Upper lobe of left lung (tissue), 6 donors: ENCODE data around the gene COLEC11. TPM values are rescaled to one million over a fixed set of nuclear protein-coding genes. Genes with fewer than 3 reads are reported as not detected.

Experiments used
- ATAC-seq, 2 donors: fragments of 200-7000 bp; cut with Tn5 transposase; one replicate each; pipeline ENCODE4 v1.9.1; 2022; ENCODE audit warnings: mild to moderate bottlenecking in 2 of 2, moderate library complexity in 2 of 2; ENCODE audit not compliant: low FRiP score in 2 of 2
- DNase-seq, 2 donors: peaks; one replicate each; pipeline ENCODE4 v3.0.0-alpha.2; 2019 to 2020
- H3K27ac ChIP-seq, 4 donors: fragments of 200-600 bp; sonication (generic); one replicate each; pipeline ENCODE4 v1.5.1; 2016 to 2019
- H3K27me3 ChIP-seq, 4 donors: fragments of 200-600 bp; sonication (generic); one replicate each; pipeline ENCODE4 v1.5.1; 2017 to 2019
- H3K36me3 ChIP-seq, 4 donors: fragments of 200-600 bp; sonication (generic); one replicate each; pipeline ENCODE4 v1.5.1; 2016 to 2019
- H3K4me1 ChIP-seq, 4 donors: fragments of 200-600 bp; sonication (generic); one replicate each; pipeline ENCODE4 v1.5.1; 2018 to 2019
- H3K4me3 ChIP-seq, 4 donors: fragments of 200-600 bp; sonication (generic); one replicate each; pipeline ENCODE4 v1.5.1; 2017 to 2019; ENCODE audit warnings: mild to moderate bottlenecking in 2 of 4, moderate library complexity in 1 of 4
- H3K9me3 ChIP-seq, 4 donors: fragments of 200-600 bp; sonication (generic); one replicate each; pipeline ENCODE4 v1.5.1; 2018 to 2019
- CTCF ChIP-seq, 6 experiments: fragments of 450-650 bp in 4 of 6; fragments of 200-600 bp in 2 of 6; sonication (generic) in 2 of 6; IDR thresholded peaks; one replicate each; pipeline ENCODE4 v1.5.1; 2016 to 2019; ENCODE audit warnings: antibody characterized with exemption in 6 of 6
- EP300 ChIP-seq, 4 donors: sonication (generic); formaldehyde crosslinking; IDR thresholded peaks; one replicate each; pipeline ENCODE4 v1.5.1; 2017; ENCODE audit warnings: antibody characterized with exemption in 4 of 4, control low read depth in 2 of 4
- POLR2A ChIP-seq, 4 donors: fragments of 450-650 bp; IDR thresholded peaks; one replicate each; pipeline ENCODE4 v1.5.1; 2016 to 2017; ENCODE audit warnings: antibody characterized with exemption in 4 of 4, mild to moderate bottlenecking in 2 of 4
- POLR2AphosphoS5 ChIP-seq, 2 donors: sonication (generic); formaldehyde crosslinking; IDR thresholded peaks; one replicate each; pipeline ENCODE4 v1.5.1; 2017; ENCODE audit warnings: antibody characterized with exemption in 2 of 2
- WGBS, 2 donors: methylation state at CpG; one replicate each; pipeline ENCODE4 v1.1.5; 2017 to 2018; 5-methylcytosine and 5-hydroxymethylcytosine counted together
- total RNA-seq, 6 donors: library from RNA; depleted of rRNA in 4 of 6; stranded (reverse); fragments of >200 nt in 4 of 6; gene quantifications; one replicate each; pipeline versions ENCODE4 v1.1.0 to v1.2.1, GENCODE V29; 2016 to 2021
- donor health status: DM: no; HTN: no; CAD: no; lungs with moderate emphysema.
- donor health status: DM: no; HTN: yes; CAD: no; lungs with severe emphysema.

COLEC11 gene
- total RNA-seq, 6 donors from 2014 or later = 0.79 to 2.3 (median 1.3) TPM; not detected in 1

DNA sequence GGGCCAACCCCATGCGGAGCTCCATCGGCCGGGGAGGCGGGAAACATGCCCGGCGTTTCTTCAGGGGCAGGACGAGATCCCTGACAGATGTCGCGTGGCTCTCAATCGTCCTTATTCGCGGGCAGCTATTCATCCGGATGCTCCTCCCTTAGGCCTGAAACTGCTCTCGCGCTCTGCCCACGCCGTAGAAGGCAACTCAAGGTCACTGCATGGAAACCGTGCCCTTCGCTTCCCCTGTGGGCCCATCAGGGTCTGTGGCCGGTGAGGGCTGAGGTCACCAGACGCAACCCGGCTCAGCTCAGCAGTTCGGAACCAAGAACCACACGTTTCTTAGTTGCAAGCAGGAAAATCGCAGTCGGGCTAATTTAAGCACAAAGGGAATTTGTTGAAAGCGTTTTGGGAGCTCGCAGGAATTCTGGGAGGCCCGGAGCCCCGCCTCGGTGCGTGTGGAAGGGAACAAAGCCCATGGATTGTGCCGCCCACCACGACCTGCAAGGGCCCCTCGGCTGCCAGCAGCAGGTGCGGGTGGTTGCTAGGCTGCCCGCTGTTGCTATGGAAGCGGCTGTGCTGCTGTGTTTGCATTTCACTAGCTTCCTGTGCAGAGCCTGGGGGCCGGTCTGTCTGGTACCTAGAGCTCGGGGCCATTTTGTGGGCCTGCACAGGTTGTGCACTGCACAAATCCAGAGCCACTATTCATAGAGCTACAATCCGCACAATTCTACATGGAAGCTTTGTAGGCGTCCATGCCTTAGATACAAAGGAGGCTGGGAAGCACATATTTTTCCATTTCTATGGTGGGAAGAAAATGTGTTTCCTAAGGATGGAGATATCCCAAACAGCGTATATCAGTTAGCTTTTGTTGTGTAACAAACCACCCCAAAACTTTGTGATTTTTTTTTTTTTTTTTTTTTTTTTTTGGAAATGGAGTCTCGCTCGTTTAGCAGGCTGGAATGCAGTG lies 57.1 kb downstream of the COLEC11 start:
- peak; percentile 24 to 59 for ATAC-seq
- no peak for TF ChIP-seq EP300 (IDR thresholded peaks at IDR 0.05)
- TF ChIP-seq CTCF (IDR thresholded peaks at IDR 0.05) = peak in 1 of 6 experiments; percentile 13
- no peaks in the 10 kb centered on the region for H3K27me3 ChIP-seq
- 30 to 35% methylated on average over 38 to 40 of the region's 45 CpGs for WGBS, 2 donors
- DNase-seq = peak in 1 of 2 donors; percentile 82
- H3K4me1 ChIP-seq = peaks cover 9 to 15% (median 12%) of the 10 kb centered on the region in 4 donors
- no peaks in the 10 kb centered on the region for H3K9me3 ChIP-seq
- H3K4me3 ChIP-seq = peak overlapping the region in 3 of 4 donors; percentile 9 to 39 (median 17)
- H3K36me3 ChIP-seq = no peaks in the 10 kb centered on the region
- peak overlapping the region; percentile 11 to 73 (median 26) for H3K27ac ChIP-seq

DNA sequence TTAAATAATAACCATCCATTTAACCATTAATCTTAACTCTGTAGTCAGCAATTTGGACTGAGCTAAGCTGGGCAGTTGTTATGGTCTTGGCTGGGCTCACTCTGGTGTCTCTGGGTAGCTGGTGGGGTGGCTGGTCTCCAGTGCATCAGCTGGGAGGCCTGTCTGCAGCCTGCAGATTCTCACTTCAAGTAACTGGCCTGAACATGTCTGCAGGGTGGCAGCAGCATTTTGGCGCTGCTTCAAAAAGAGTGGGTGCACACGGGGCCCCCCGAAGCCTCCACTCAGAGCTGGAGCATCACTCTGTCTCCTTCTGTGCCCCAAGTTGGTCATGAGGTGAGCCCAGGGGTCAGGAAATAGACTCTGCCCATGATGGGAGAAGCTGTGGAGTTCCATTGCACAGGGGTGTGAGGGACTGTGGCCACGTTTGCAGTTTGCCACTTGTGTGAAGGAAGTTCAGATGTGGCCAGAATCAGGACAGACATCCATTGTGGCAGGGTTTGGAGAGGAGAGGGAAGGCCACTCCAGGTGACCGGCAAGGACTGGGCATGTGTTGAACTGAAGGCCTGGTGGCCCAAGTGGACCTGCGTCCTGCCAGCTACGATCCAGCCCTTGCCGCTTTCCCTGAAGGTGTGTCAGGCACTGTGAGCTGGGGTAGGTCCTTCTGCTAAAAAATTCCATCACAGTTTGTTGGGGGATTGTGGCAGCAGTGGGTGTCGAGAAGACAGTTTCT lies 58.1 kb downstream of the COLEC11 start:
- H3K27ac ChIP-seq = no peak overlapping the region
- no peak for ATAC-seq
- peaks cover 9 to 15% (median 12%) of the 10 kb centered on the region in 4 donors for H3K4me1 ChIP-seq
- H3K36me3 ChIP-seq = no peaks in the 10 kb centered on the region
- H3K27me3 ChIP-seq = no peaks in the 10 kb centered on the region
- 94 to 97% methylated on average over 6 to 9 of the region's 9 CpGs for WGBS, 2 donors
- H3K4me3 ChIP-seq = no peak overlapping the region
- TF ChIP-seq EP300 (IDR thresholded peaks at IDR 0.05) (no peak), POLR2A (IDR thresholded peaks at IDR 0.05) (no peak), POLR2AphosphoS5 (IDR thresholded peaks at IDR 0.05) (no peak)
- no peak for DNase-seq
- H3K9me3 ChIP-seq = no peaks in the 10 kb centered on the region

- no peak for TF ChIP-seq EP300 (IDR thresholded peaks at IDR 0.05)
- H3K27ac ChIP-seq = no peak overlapping the region
- WGBS, 2 donors = 66 to 80% methylated on average over 8 to 10 of the region's 10 CpGs
- H3K4me3 ChIP-seq = no peak overlapping the region
- no peaks in the 10 kb centered on the region for H3K27me3 ChIP-seq
- H3K4me1 ChIP-seq = peaks cover 9 to 15% (median 12%) of the 10 kb centered on the region in 4 donors
- no peaks in the 10 kb centered on the region for H3K9me3 ChIP-seq
- no peak for DNase-seq
- ATAC-seq = no peak
- no peaks in the 10 kb centered on the region for H3K36me3 ChIP-seq
Observed at GRCh38 chr2:3654011-3654410, 59.1 kb downstream of the COLEC11 start.

DNA sequence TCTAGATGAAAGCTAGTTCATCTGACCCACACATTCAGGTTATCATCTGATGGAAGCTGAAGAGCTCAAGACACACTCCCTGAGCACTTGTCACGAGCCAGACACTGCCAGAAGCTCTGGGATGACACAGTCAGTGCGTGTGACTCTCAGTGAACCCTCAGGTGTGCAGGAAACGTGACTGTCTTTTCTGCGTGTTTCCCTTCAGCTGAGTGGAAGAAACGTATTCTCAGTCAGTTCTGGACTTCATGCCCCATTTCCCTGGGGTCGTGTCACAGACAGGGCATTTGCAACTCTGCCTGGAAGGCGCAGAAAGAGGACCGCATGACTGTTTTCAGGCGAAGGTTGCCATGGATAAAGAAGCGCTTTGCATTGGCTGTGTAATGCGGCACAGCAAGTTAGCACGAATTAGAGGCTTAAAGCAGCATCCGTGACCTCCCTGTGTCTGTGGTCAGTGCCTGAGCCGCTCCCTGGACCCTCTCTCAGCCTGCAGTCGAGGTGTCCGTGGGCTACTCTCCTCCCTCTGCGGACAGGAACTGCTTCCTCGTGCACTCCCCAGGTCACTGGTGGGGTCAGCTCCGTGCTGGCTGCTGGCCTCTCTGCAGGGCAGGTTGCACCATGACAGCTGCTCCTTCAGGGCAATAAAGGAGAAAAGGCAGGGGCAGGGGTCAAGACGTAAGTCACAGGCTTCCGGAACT lies 59.8 kb downstream of the COLEC11 start:
- Histone ChIP-seq H3K4me1 (peaks cover 9 to 15% (median 12%) of the 10 kb centered on the region in 4 donors), H3K27me3 (no peaks in the 10 kb centered on the region), H3K36me3 (no peaks in the 10 kb centered on the region), H3K4me3 (no peak overlapping the region), H3K9me3 (no peaks in the 10 kb centered on the region), H3K27ac (no peak overlapping the region)
- no peak for TF ChIP-seq POLR2AphosphoS5 (IDR thresholded peaks at IDR 0.05)
- no peak for TF ChIP-seq POLR2A (IDR thresholded peaks at IDR 0.05)
- TF ChIP-seq CTCF (IDR thresholded peaks at IDR 0.05) = no peak
- no peak for TF ChIP-seq EP300 (IDR thresholded peaks at IDR 0.05)
- WGBS, 2 donors = 80 to 84% methylated on average over 9 to 21 of the region's 21 CpGs
- ATAC-seq (no peak), DNase-seq (no peak)

DNA sequence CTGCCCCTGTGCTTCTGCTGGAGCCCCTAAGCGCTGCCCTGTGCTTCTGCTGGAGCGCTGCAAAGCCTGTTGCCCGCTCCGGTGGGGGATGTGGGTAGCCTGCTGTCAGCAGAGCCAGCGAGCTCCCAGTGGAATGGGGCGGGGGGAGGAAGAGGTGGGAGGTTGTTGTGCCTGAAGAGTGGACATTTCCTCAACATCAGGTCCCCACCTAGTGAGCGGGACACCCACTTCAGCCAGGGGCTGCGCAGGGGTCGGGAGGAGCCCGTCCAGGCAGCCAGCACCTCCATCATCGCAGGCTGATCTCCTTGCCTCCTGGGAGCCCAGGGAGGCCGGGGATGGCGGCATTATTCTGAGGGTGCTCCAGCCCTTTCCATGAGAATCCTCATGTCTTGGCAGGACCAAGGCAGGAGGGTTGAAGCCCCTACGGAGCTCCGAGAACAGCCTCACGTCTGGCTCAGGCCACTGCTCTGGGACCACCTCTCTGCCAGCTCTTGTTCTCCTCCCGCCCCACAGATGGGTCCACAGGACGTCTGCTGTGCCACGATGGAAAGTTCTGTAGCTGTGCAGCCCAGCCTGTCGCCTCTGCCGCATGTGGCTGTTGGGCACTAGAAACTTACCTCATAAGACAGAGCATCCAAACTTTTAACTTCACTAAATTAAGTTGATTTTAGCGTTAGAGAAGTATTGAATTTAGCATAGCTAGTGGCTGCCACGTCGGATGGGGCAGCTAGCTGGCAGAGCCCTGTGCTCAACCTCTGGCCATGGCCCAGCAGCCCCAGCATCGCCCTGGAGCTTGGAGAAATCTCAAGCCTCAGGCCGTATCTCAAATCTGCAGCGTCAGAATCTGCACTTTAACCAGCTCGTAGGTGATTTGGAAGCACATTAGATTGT lies 61.2 kb downstream of the COLEC11 start:
- WGBS, 2 donors = 88 to 92% methylated on average over 17 to 28 of the region's 28 CpGs
- ATAC-seq (no peak), DNase-seq (no peak)
- Histone ChIP-seq H3K27ac (no peak overlapping the region), H3K9me3 (no peaks in the 10 kb centered on the region), H3K4me1 (peaks cover 8 to 9% (median 8%) of the 10 kb centered on the region in 4 donors), H3K36me3 (no peaks in the 10 kb centered on the region), H3K4me3 (no peak overlapping the region), H3K27me3 (no peaks in the 10 kb centered on the region)
- TF ChIP-seq EP300 (IDR thresholded peaks at IDR 0.05) (no peak), POLR2A (IDR thresholded peaks at IDR 0.05) (no peak), POLR2AphosphoS5 (IDR thresholded peaks at IDR 0.05) (no peak), CTCF (IDR thresholded peaks at IDR 0.05) (no peak)
